Activated B cell treated with CpG ODN at 0.5 μM for 24 hours (primary cell): ENCODE data around the gene EXOSC9. TPM values are rescaled to one million over a fixed set of nuclear protein-coding genes. Genes with fewer than 3 reads are reported as not detected.

Source experiments
- ATAC-seq: fragments of 200-7000 bp; cut with Tn5 transposase; one replicate; pipeline ENCODE4 v1.10.0; 2021; ENCODE audit warnings: low read depth, mild to moderate bottlenecking, moderate library complexity
- CTCF ChIA-PET: fragments of 350-600 bp; sonication (Branson Sonifier 250); formaldehyde crosslinking; loops from one replicate; lab custom pipeline; 2021; ENCODE audit warnings: antibody characterized with exemption; lab: Charles Lee
- POLR2A ChIA-PET: fragments of 350-600 bp; sonication (Branson Sonifier 250); formaldehyde crosslinking; loops from one replicate; lab custom pipeline; 2021; ENCODE audit warnings: antibody characterized with exemption; lab: Charles Lee
- DNase-seq: peaks from one replicate; pipeline ENCODE4 v3.0.0; 2022
- H3K27ac Mint-ChIP-seq: one replicate; pipeline ENCODE4 v1.8.0; 2020; ENCODE audit warnings: mixed read lengths
- H3K27me3 Mint-ChIP-seq: one replicate; pipeline ENCODE4 v1.8.0; 2021; ENCODE audit warnings: mixed read lengths
- H3K36me3 Mint-ChIP-seq: one replicate; pipeline ENCODE4 v1.8.0; 2021; ENCODE audit warnings: low read depth, mixed read lengths
- H3K4me1 Mint-ChIP-seq: one replicate; pipeline ENCODE4 v1.8.0; 2021; ENCODE audit warnings: mixed read lengths
- H3K4me3 Mint-ChIP-seq: one replicate; pipeline ENCODE4 v1.8.0; 2020; ENCODE audit warnings: mild to moderate bottlenecking, mixed read lengths
- H3K9me3 Mint-ChIP-seq: one replicate; pipeline ENCODE4 v1.8.0; 2020; ENCODE audit warnings: mixed read lengths
- CTCF ChIP-seq: fragments of 200-600 bp; IDR thresholded peaks from one replicate; pipeline ENCODE4 v1.8.0; 2022; ENCODE audit warnings: antibody characterized with exemption, mild to moderate bottlenecking
- intact Hi-C: fragments of 100-400 bp; cut with micrococcal nuclease; formaldehyde crosslinking; loops from one replicate; pipeline ENCODE4 v1.15.1; 2024
- total RNA-seq: library from RNA; stranded (reverse); gene quantifications from 2 replicates; pipeline ENCODE4 v1.2.3, GENCODE V29; 2022

Gene EXOSC9
- total RNA-seq, 1 donor from 2014 or later = 37.5 TPM

- peak overlapping the region; percentile 96 for H3K4me3 Mint-ChIP-seq
- no peak for TF ChIP-seq CTCF
- peak overlapping the region; percentile 100 for H3K27ac Mint-ChIP-seq
- H3K27me3 Mint-ChIP-seq = no peaks in the 10 kb centered on the region
- peaks cover 33% of the 10 kb centered on the region for H3K36me3 Mint-ChIP-seq
- ATAC-seq = peak; percentile 44
- H3K4me1 Mint-ChIP-seq = peaks cover 31% of the 10 kb centered on the region
- POLR2A ChIA-PET = interaction anchor here (0.6 to 2.6 kb wide), 7 partner anchors 7 to 104 kb away, joined by 3 to 22 read pairs (median 6); partner anchors contain the start of genes ANXA5, BBS7 and CCNA2
- no peak for DNase-seq
- H3K9me3 Mint-ChIP-seq = no peaks in the 10 kb centered on the region
- intact Hi-C loops = loop anchor here (2.0 to 5.0 kb wide), 2 partner anchors 352 to 1122 kb away; partner anchors contain the start of genes BLTP1 and NUDT6
- CTCF ChIA-PET = no interaction called here
Measured at GRCh38 chr4:121800638-121800960, 524 bp upstream of the EXOSC9 start.

GRCh38 chr4:121801715-121802075, 572 bp downstream of the EXOSC9 start:
- no peak for TF ChIP-seq CTCF
- POLR2A ChIA-PET = interaction anchor here (0.8 to 2.6 kb wide), 7 partner anchors 8 to 129 kb away, joined by 3 to 22 read pairs (median 6); partner anchors contain the start of genes ANXA5, BBS7 and CCNA2
- H3K4me1 Mint-ChIP-seq = peaks cover 31% of the 10 kb centered on the region
- no peaks in the 10 kb centered on the region for H3K27me3 Mint-ChIP-seq
- H3K36me3 Mint-ChIP-seq = peaks cover 43% of the 10 kb centered on the region
- no peak for DNase-seq
- H3K9me3 Mint-ChIP-seq = no peaks in the 10 kb centered on the region
- CTCF ChIA-PET = interaction anchor here (0.7 kb wide), 1 partner anchor 105 kb away, joined by 3 read pairs; the partner anchor contains the start of gene ANXA5
- no peak for ATAC-seq
- intact Hi-C loops = loop anchor here (1.0 to 5.0 kb wide), 6 partner anchors 22 to 1121 kb away; partner anchors contain the start of genes ANXA5, BBS12, BBS7 and BLTP1
- peak overlapping the region; percentile 100 for H3K27ac Mint-ChIP-seq
- H3K4me3 Mint-ChIP-seq = peak overlapping the region; percentile 96

GRCh38 chr4:121806411-121806810, 5.3 kb downstream of the EXOSC9 start:
- H3K4me1 Mint-ChIP-seq = peaks cover 13% of the 10 kb centered on the region
- POLR2A ChIA-PET = no interaction called here
- H3K36me3 Mint-ChIP-seq = peaks cover 73% of the 10 kb centered on the region
- H3K9me3 Mint-ChIP-seq = no peaks in the 10 kb centered on the region
- no peak for TF ChIP-seq CTCF
- intact Hi-C loops = no loop called here
- H3K27me3 Mint-ChIP-seq = no peaks in the 10 kb centered on the region
- DNase-seq (no peak), ATAC-seq (no peak)
- H3K27ac Mint-ChIP-seq = no peak overlapping the region
- CTCF ChIA-PET = no interaction called here
- no peak overlapping the region for H3K4me3 Mint-ChIP-seq

GRCh38 chr4:121811122-121811521, 10.0 kb downstream of the EXOSC9 start:
- H3K9me3 Mint-ChIP-seq = no peaks in the 10 kb centered on the region
- DNase-seq (no peak), ATAC-seq (no peak)
- no peak overlapping the region for H3K27ac Mint-ChIP-seq
- ChIA-PET CTCF (no interaction called here), POLR2A (interaction anchor here (0.8 kb wide), 1 partner anchor 10 kb away, joined by 7 read pairs; no protein-coding TSS in a partner anchor)
- peaks cover 77% of the 10 kb centered on the region for H3K36me3 Mint-ChIP-seq
- intact Hi-C loops = no loop called here
- H3K27me3 Mint-ChIP-seq = no peaks in the 10 kb centered on the region
- no peak overlapping the region for H3K4me3 Mint-ChIP-seq
- H3K4me1 Mint-ChIP-seq = no peaks in the 10 kb centered on the region
- no peak for TF ChIP-seq CTCF

GRCh38 chr4:121814756-121815155, 13.6 kb downstream of the EXOSC9 start:
- TF ChIP-seq CTCF = no peak
- H3K9me3 Mint-ChIP-seq = no peaks in the 10 kb centered on the region
- CTCF ChIA-PET = no interaction called here
- peaks cover 70% of the 10 kb centered on the region for H3K36me3 Mint-ChIP-seq
- H3K27me3 Mint-ChIP-seq = no peaks in the 10 kb centered on the region
- intact Hi-C loops = no loop called here
- DNase-seq (no peak), ATAC-seq (no peak)
- POLR2A ChIA-PET = no interaction called here
- no peaks in the 10 kb centered on the region for H3K4me1 Mint-ChIP-seq
- no peak overlapping the region for H3K4me3 Mint-ChIP-seq
- H3K27ac Mint-ChIP-seq = no peak overlapping the region
